Ishikawa (cell line): ENCODE measurements around the gene CTRB2.

Experiments used
- EP300 ChIP-seq: IDR thresholded peaks from 2 replicates; pipeline ENCODE4 v1.6.1; 2012; ENCODE audit warnings: borderline replicate concordance
- FOXM1 ChIP-seq: IDR thresholded peaks from 2 replicates; pipeline ENCODE4 v1.6.1; 2012; ENCODE audit warnings: low read depth, borderline replicate concordance
- TAF1 ChIP-seq: IDR thresholded peaks from 2 replicates; pipeline ENCODE4 v1.6.1; 2012; ENCODE audit warnings: low read depth, mild to moderate bottlenecking
- TF ChIP-seq, protein P1 (sequence below): IDR thresholded peaks from 2 replicates; pipeline ENCODE4 v1.6.1; 2012

DNA sequence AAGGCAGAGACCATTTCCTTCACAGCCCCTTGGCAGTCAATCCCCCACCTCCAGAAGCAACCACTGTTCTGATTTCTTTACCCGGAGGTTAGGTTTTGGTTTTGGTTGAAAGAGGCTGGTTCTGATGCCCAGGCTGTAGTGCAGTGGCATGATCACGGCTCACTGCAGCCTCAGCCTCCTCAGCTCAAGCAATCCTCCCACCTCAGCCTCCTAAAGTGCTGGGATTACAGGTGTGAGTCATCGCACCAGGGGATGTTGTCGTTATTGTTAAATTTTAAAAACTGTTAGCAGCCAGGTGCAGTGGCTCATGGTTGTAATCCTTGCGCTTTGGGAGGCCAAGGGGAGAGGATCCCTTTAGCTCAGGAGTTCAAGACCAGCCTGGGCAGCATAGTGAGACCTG, 3.0 kb upstream of the CTRB2 start:
- no peak for TF ChIP-seq EP300
- no peak for TF ChIP-seq TAF1
- TF ChIP-seq, protein P1, sequence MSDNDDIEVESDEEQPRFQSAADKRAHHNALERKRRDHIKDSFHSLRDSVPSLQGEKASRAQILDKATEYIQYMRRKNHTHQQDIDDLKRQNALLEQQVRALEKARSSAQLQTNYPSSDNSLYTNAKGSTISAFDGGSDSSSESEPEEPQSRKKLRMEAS: no peak
- no peak for TF ChIP-seq FOXM1
